A673 (cell line): ENCODE measurements around the gene HLA-DOB.

Experiments used
- EZH2 ChIP-seq: fragments of 200-600 bp; sonication (generic); IDR thresholded peaks from 2 replicates; pipeline ENCODE4 v1.6.1; 2017; ENCODE audit warnings: borderline replicate concordance, low read depth, mild to moderate bottlenecking, mixed read lengths, antibody characterized with exemption, low read length; ENCODE audit not compliant: poor library complexity, severe bottlenecking
- TF ChIP-seq, protein P1 (sequence below): fragments of 300-800, 200-600 bp; sonication (generic); conservative IDR thresholded peaks from 2 replicates; pipeline ENCODE4 v1.5.1; 2017; ENCODE audit warnings: low read depth, mild to moderate bottlenecking, antibody characterized with exemption, low read length, moderate library complexity, mixed read lengths

DNA sequence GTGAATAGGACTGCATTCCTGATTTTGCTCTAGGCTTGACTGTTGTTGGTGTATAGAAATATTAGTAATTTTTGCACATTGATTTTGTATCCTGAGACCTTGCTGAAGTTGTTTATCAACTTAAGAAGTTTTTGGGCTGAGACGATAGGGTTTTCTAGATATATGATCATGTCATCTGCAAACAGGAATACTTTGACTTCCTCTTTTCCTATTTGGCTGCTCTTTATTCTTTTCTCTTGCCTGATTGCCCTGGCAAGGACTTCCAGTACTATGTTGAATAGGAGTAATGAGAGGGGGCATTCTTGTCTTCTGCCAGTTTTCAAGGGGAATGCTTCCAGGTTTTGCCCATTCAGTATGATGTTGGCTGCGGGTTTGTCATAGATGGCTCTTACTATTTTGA is 13.4 kb downstream of the HLA-DOB start:
- TF ChIP-seq, protein P1, sequence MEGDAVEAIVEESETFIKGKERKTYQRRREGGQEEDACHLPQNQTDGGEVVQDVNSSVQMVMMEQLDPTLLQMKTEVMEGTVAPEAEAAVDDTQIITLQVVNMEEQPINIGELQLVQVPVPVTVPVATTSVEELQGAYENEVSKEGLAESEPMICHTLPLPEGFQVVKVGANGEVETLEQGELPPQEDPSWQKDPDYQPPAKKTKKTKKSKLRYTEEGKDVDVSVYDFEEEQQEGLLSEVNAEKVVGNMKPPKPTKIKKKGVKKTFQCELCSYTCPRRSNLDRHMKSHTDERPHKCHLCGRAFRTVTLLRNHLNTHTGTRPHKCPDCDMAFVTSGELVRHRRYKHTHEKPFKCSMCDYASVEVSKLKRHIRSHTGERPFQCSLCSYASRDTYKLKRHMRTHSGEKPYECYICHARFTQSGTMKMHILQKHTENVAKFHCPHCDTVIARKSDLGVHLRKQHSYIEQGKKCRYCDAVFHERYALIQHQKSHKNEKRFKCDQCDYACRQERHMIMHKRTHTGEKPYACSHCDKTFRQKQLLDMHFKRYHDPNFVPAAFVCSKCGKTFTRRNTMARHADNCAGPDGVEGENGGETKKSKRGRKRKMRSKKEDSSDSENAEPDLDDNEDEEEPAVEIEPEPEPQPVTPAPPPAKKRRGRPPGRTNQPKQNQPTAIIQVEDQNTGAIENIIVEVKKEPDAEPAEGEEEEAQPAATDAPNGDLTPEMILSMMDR = no peak
- no peak for TF ChIP-seq EZH2
